Natural killer cell (primary cell): ENCODE measurements around the gene DNAH14. TPM values are rescaled to one million over a fixed set of nuclear protein-coding genes. Genes with fewer than 3 reads are reported as not detected.

Source experiments
- ATAC-seq, 3 donors: fragments of 150-1000 bp in 2 of 3; fragments of 200-7000 bp in 1 of 3; cut with Tn5 transposase; 1 replicate in 1 of 3; 2 replicates in 2 of 3; pipeline ENCODE4 v1.10.0; 2021; ENCODE audit warnings: mild to moderate bottlenecking in 2 of 3, moderate library complexity in 2 of 3
- DNase-seq, 2 donors: peaks; one replicate each; pipeline versions ENCODE4 v3.0.0 to v3.0.0-alpha.2; 2013 to 2021; ENCODE audit warnings: mixed read lengths in 1 of 2
- H3K27ac ChIP-seq: one replicate; pipeline ENCODE4 v1.5.1; 2013; ENCODE audit warnings: mild to moderate bottlenecking, low read length
- H3K27me3 ChIP-seq: one replicate; pipeline ENCODE4 v1.6.1; 2013; ENCODE audit warnings: low read length; ENCODE audit not compliant: control insufficient read depth, insufficient read depth
- H3K36me3 ChIP-seq: one replicate; pipeline ENCODE4 v1.6.1; 2013; ENCODE audit warnings: low read length; ENCODE audit not compliant: control insufficient read depth, insufficient read depth
- H3K4me1 ChIP-seq: one replicate; pipeline ENCODE4 v1.6.1; 2013; ENCODE audit warnings: low read length; ENCODE audit not compliant: control insufficient read depth, insufficient read depth
- H3K4me3 ChIP-seq: one replicate; pipeline ENCODE4 v1.5.1; 2013; ENCODE audit warnings: low read length
- H3K9me3 ChIP-seq: one replicate; pipeline ENCODE4 v1.6.1; 2013; ENCODE audit warnings: low read length; ENCODE audit not compliant: control insufficient read depth, insufficient read depth
- H3K27ac Mint-ChIP-seq, 2 donors: one replicate each; pipeline ENCODE4 v1.8.0; 2022; ENCODE audit warnings: mild to moderate bottlenecking in 2 of 2, mixed read lengths in 2 of 2, moderate library complexity in 1 of 2
- H3K27me3 Mint-ChIP-seq, 2 donors: one replicate each; pipeline ENCODE4 v1.8.0; 2022; ENCODE audit warnings: low read depth in 2 of 2, mixed read lengths in 2 of 2
- H3K36me3 Mint-ChIP-seq: one replicate; pipeline ENCODE4 v1.8.0; 2022; ENCODE audit warnings: mixed read lengths
- H3K4me1 Mint-ChIP-seq, 2 donors: one replicate each; pipeline ENCODE4 v1.8.0; 2022; ENCODE audit warnings: mixed read lengths in 2 of 2
- H3K4me3 Mint-ChIP-seq: one replicate; pipeline ENCODE4 v1.8.0; 2022; ENCODE audit warnings: mild to moderate bottlenecking, moderate library complexity, mixed read lengths
- H3K9me3 Mint-ChIP-seq, 2 donors: one replicate each; pipeline ENCODE4 v1.8.0; 2022; ENCODE audit warnings: mixed read lengths in 2 of 2
- CTCF ChIP-seq: fragments of 200-600 bp; IDR thresholded peaks from one replicate; pipeline ENCODE4 v1.8.0; 2022; ENCODE audit warnings: antibody characterized with exemption
- WGBS: methylation state at CpG from one replicate; pipeline ENCODE4 v1.1.7; 2013; ENCODE audit warnings: missing lambda C conversion rate; ENCODE audit not compliant: insufficient coverage; 5-methylcytosine and 5-hydroxymethylcytosine counted together
- intact Hi-C: fragments of 100-400 bp; cut with micrococcal nuclease; formaldehyde crosslinking; loops from one replicate; pipeline ENCODE4 v1.14.2; 2022
- total RNA-seq, 4 donors: library from RNA; stranded (reverse); fragments of 120-200 nt in 1 of 4; gene quantifications; one replicate each; pipeline versions ENCODE4 v1.2.3 to v1.2.4, GENCODE V29; 2013 to 2022

The DNAH14 gene
- total RNA-seq, 3 donors from 2014 or later (not counting 1 experiment from before 2014, with no cell fraction given), result 0.35 to 1.3 TPM; not detected in 1

- no peak for DNase-seq
- no peak overlapping the region for H3K27ac Mint-ChIP-seq
- TF ChIP-seq CTCF, result no peak
- H3K27me3 Mint-ChIP-seq, result peaks cover 3 to 12% of the 10 kb centered on the region in 2 donors
- no peaks in the 10 kb centered on the region for H3K36me3 ChIP-seq
- ATAC-seq, result no peak
- intact Hi-C loops, result no loop called here
- H3K4me3 ChIP-seq, result no peak overlapping the region
- peaks cover 3 to 6% of the 10 kb centered on the region in 2 donors for H3K9me3 Mint-ChIP-seq
- no peaks in the 10 kb centered on the region for H3K4me1 ChIP-seq
- no peaks in the 10 kb centered on the region for H3K9me3 ChIP-seq
- H3K4me3 Mint-ChIP-seq, result no peak overlapping the region
- H3K27ac ChIP-seq, result no peak overlapping the region
- no peaks in the 10 kb centered on the region for H3K4me1 Mint-ChIP-seq
- peaks cover 2% of the 10 kb centered on the region for H3K27me3 ChIP-seq
- H3K36me3 Mint-ChIP-seq, result no peaks in the 10 kb centered on the region
Observed at GRCh38 chr1:225280563-225280962, 351.1 kb downstream of the DNAH14 start.

- intact Hi-C loops, result no loop called here
- DNase-seq, result no peak
- Histone ChIP-seq H3K4me1 (no peaks in the 10 kb centered on the region), H3K27me3 (no peaks in the 10 kb centered on the region), H3K27ac (no peak overlapping the region), H3K36me3 (no peaks in the 10 kb centered on the region), H3K9me3 (peaks cover 2% of the 10 kb centered on the region), H3K4me3 (no peak overlapping the region)
- no peak for TF ChIP-seq CTCF
- Mint-ChIP-seq H3K4me1 (no peaks in the 10 kb centered on the region), H3K27me3 (peaks cover 11 to 13% of the 10 kb centered on the region in 2 donors), H3K36me3 (peaks cover 8% of the 10 kb centered on the region), H3K27ac (no peak overlapping the region), H3K4me3 (no peak overlapping the region), H3K9me3 (peaks cover 3 to 5% of the 10 kb centered on the region in 2 donors)
- no CpG with 5 or more reads among the region's 1 CpG for WGBS
- no peak for ATAC-seq
Observed at GRCh38 chr1:225290244-225290643, 360.8 kb downstream of the DNAH14 start.

GRCh38 chr1:225299624-225300023, 370.1 kb downstream of the DNAH14 start:
- Mint-ChIP-seq H3K4me1 (no peaks in the 10 kb centered on the region), H3K27ac (no peak overlapping the region), H3K4me3 (no peak overlapping the region), H3K9me3 (peaks cover 8 to 18% of the 10 kb centered on the region in 2 donors), H3K27me3 (peaks cover 14 to 25% of the 10 kb centered on the region in 2 donors), H3K36me3 (peaks cover 19% of the 10 kb centered on the region)
- TF ChIP-seq CTCF, result no peak
- no peak overlapping the region for H3K4me3 ChIP-seq
- 84% methylated on average over 2 of the region's 2 CpGs for WGBS
- DNase-seq (no peak), ATAC-seq (no peak)
- H3K9me3 ChIP-seq, result peaks cover under 1% of the 10 kb centered on the region
- intact Hi-C loops, result no loop called here
- no peaks in the 10 kb centered on the region for H3K27me3 ChIP-seq
- H3K4me1 ChIP-seq, result no peaks in the 10 kb centered on the region
- no peaks in the 10 kb centered on the region for H3K36me3 ChIP-seq
- no peak overlapping the region for H3K27ac ChIP-seq

- Histone ChIP-seq H3K27me3 (no peaks in the 10 kb centered on the region), H3K36me3 (no peaks in the 10 kb centered on the region), H3K9me3 (no peaks in the 10 kb centered on the region), H3K4me3 (no peak overlapping the region), H3K27ac (no peak overlapping the region), H3K4me1 (no peaks in the 10 kb centered on the region)
- no peak for TF ChIP-seq CTCF
- intact Hi-C loops, result no loop called here
- DNase-seq, result no peak
- WGBS, result 81% methylated on average over 1 of the region's 1 CpG
- Mint-ChIP-seq H3K27ac (no peak overlapping the region), H3K4me3 (no peak overlapping the region), H3K4me1 (no peaks in the 10 kb centered on the region), H3K27me3 (peaks cover 8 to 25% of the 10 kb centered on the region in 2 donors), H3K36me3 (peaks cover 12% of the 10 kb centered on the region), H3K9me3 (peaks cover 5 to 12% of the 10 kb centered on the region in 2 donors)
- no peak for ATAC-seq
Observed at GRCh38 chr1:225300381-225300780, 370.9 kb downstream of the DNAH14 start.
